Common myeloid progenitor, CD34-positive (primary cell): ENCODE measurements around the gene ARMC2.

Source experiments
- CTCF ChIA-PET: fragments of 350-600 bp; sonication (Branson Sonifier 250); formaldehyde crosslinking; loops from one replicate; lab custom pipeline; 2021; ENCODE audit warnings: antibody characterized with exemption; lab: Charles Lee
- POLR2A ChIA-PET: fragments of 350-600 bp; sonication (Branson Sonifier 250); formaldehyde crosslinking; loops from one replicate; lab custom pipeline; 2021; ENCODE audit warnings: antibody characterized with exemption; lab: Charles Lee
- DNase-seq, 3 donors: peaks; one replicate each; pipeline versions ENCODE4 v3.0.0 to v3.0.0-alpha.2; 2013
- H3K27ac ChIP-seq, 2 experiments: 1 replicate in 1 of 2; 2 replicates in 1 of 2; pipeline ENCODE4 v1.7.0; 2013; ENCODE audit warnings: inconsistent platforms in 2 of 2, low read length in 2 of 2, mild to moderate bottlenecking in 2 of 2, low read depth in 1 of 2, moderate library complexity in 1 of 2; ENCODE audit not compliant: severe bottlenecking in 2 of 2, insufficient read depth in 1 of 2, poor library complexity in 1 of 2
- H3K27me3 ChIP-seq, 5 experiments: replicated peaks in 2 of 5; 1 replicate in 3 of 5; 2 replicates in 2 of 5; pipeline versions ENCODE4 v1.6.1 to v1.7.0; 2013; ENCODE audit warnings: low read length in 4 of 5, mild to moderate bottlenecking in 2 of 5, moderate library complexity in 2 of 5, inconsistent platforms in 1 of 5; ENCODE audit not compliant: insufficient read depth in 5 of 5, control insufficient read depth in 4 of 5
- H3K36me3 ChIP-seq, 4 experiments: 1 replicate in 2 of 4; 2 replicates in 2 of 4; pipeline versions ENCODE4 v1.6.1 to v1.7.0; 2013; ENCODE audit warnings: low read length in 3 of 4, control low read depth in 1 of 4, mild to moderate bottlenecking in 1 of 4; ENCODE audit not compliant: control insufficient read depth in 4 of 4, insufficient read depth in 4 of 4
- H3K4me1 ChIP-seq, 4 experiments: 1 replicate in 3 of 4; 2 replicates in 1 of 4; pipeline versions ENCODE4 v1.6.1 to v1.7.1; 2013; ENCODE audit warnings: low read length in 3 of 4, mild to moderate bottlenecking in 3 of 4, control low read depth in 1 of 4, inconsistent platforms in 1 of 4, moderate library complexity in 1 of 4; ENCODE audit not compliant: control insufficient read depth in 4 of 4, insufficient read depth in 4 of 4; ENCODE audit errors: control extremely low read depth in 1 of 4
- H3K4me3 ChIP-seq, 7 experiments: 1 replicate in 4 of 7; 2 replicates in 3 of 7; pipeline versions ENCODE4 v1.5.1 to v1.7.0; 2013; ENCODE audit warnings: mild to moderate bottlenecking in 7 of 7, low read length in 6 of 7, moderate library complexity in 6 of 7, inconsistent platforms in 2 of 7, low read depth in 2 of 7, control low read depth in 1 of 7; ENCODE audit not compliant: insufficient read depth in 4 of 7, control insufficient read depth in 1 of 7; ENCODE audit errors: extremely low read depth in 1 of 7
- H3K9me3 ChIP-seq, 5 experiments: 1 replicate in 4 of 5; 2 replicates in 1 of 5; pipeline versions ENCODE4 v1.6.1 to v1.7.1; 2013; ENCODE audit warnings: low read length in 4 of 5, mild to moderate bottlenecking in 2 of 5, inconsistent platforms in 1 of 5, low read depth in 1 of 5, moderate library complexity in 1 of 5; ENCODE audit not compliant: control insufficient read depth in 4 of 5, insufficient read depth in 2 of 5; ENCODE audit errors: control extremely low read depth in 1 of 5
- WGBS: methylation state at CpG from one replicate; pipeline ENCODE4 v1.1.5; 2013; ENCODE audit not compliant: insufficient coverage; 5-methylcytosine and 5-hydroxymethylcytosine counted together

Gene ARMC2

DNA sequence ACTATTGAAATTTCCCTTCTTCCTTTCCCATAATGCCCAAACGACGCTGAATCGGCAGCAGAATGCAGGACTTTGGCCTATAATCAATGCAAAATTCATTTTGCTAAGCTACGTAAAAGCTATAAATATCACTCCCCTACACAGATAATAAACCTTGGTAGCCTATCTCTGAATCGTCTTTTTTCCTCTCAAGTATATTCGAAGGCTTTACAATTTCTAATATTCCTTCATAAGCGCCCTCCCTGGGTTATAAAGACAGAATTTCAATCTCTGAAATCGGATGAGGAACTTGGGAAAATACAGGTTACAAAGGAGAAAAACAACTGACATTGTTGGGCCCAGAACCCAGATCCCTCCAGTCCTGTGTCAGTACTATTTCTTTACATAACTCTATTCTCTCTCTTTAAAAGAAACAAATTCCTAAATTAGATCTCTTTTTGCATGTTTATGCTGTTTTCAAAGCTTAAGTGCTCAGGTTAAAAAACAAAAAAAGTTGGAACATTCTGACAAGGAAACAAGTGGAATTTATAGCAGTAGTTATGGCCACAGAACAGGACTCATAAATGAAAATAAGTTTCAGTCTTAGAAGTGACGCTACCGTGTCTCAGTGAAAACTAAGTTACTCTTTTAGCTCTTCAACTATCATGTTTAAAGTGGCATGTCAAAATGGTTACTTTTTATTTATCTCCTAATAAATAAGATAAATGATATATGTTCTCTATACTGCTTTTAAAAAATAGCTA, 161.9 kb downstream of the ARMC2 start:
- peak overlapping the region; percentile 77 to 94 for H3K27ac ChIP-seq
- DNase-seq = no peak
- POLR2A ChIA-PET = interaction anchor here (0.9 kb wide), 1 partner anchor 9 kb away, joined by 3 read pairs; no protein-coding TSS in a partner anchor
- peaks cover 24 to 63% (median 42%) of the 10 kb centered on the region in 4 experiments for H3K4me1 ChIP-seq
- WGBS = 0% methylated on average over 5 of the region's 10 CpGs
- no peaks in the 10 kb centered on the region for H3K9me3 ChIP-seq
- peak overlapping the region; percentile 78 to 99 (median 95) for H3K4me3 ChIP-seq
- H3K36me3 ChIP-seq = no peaks in the 10 kb centered on the region
- H3K27me3 ChIP-seq = no peaks in the 10 kb centered on the region
- CTCF ChIA-PET = interaction anchor here (1.2 to 1.5 kb wide), 4 partner anchors 22 to 432 kb away, joined by 3 to 4 read pairs (median 3); no protein-coding TSS in a partner anchor

DNA sequence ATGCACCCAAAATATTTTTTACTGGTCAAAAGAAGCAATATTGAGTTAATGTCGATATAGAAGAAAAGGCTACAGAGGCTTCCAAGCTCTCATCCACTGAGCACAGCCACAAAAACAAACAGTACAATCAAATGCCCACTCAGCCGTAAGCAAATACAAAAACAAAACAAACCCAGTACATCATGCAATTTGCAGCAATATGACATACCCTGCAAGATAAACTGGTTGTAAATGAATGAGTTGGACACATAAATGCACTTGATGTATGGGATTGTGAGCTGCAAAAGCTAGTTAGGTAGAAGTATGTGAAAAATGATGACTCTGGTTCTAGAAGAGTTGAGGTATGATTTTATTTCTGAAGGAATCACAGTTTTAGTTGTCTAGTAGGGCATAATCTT, 162.5 kb downstream of the ARMC2 start:
- POLR2A ChIA-PET = no interaction called here
- no peak for DNase-seq
- Histone ChIP-seq H3K27ac (peak overlapping the region; percentile 77 to 94), H3K36me3 (no peaks in the 10 kb centered on the region), H3K4me3 (peak overlapping the region in 2 of 7 experiments; percentile 98 to 99), H3K27me3 (no peaks in the 10 kb centered on the region), H3K4me1 (peaks cover 27 to 68% (median 45%) of the 10 kb centered on the region in 4 experiments), H3K9me3 (no peaks in the 10 kb centered on the region)
- CTCF ChIA-PET = interaction anchor here (0.6 to 1.5 kb wide), 4 partner anchors 22 to 548 kb away, joined by 3 to 4 read pairs (median 4); no protein-coding TSS in a partner anchor
- WGBS = no CpG with 5 or more reads among the region's 2 CpGs

DNA sequence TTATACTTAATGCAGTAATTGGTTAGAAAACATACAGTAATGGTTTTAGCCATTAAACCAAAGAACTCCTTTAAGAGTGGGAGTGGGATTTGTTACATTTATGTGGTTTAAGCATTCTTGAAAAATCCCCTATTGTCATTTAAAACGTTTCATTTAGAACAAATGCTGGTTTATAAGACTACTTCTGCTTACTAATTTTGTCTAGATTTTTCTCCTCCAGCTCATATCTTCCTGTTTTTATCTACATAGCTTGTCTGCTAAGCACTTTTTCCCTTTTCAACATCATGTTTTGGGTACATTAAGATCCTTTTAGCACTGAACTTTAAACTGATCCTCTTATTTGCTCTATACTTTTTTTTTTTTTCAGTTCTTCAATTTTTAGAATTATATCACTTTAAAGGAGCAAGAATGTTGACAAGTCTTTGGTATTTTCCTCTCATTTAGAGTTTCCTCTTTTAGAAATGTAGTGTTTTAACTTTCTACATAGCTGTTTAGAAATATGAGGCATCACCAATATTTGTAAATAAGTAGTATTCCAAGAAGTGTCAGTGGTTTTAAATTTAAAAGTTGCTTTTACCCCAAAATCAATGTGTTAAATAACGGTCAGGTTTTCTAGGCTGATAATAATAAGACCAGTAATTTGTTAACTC, 165.6 kb downstream of the ARMC2 start:
- H3K27ac ChIP-seq = peak overlapping the region; percentile 27 to 63
- peaks cover 23 to 59% (median 43%) of the 10 kb centered on the region in 4 experiments for H3K4me1 ChIP-seq
- H3K4me3 ChIP-seq = peak overlapping the region in 1 of 7 experiments; percentile 35
- CTCF ChIA-PET = interaction anchor here (0.6 to 1.5 kb wide), 3 partner anchors 17 to 26 kb away, joined by 3 to 5 read pairs (median 4); no protein-coding TSS in a partner anchor
- no peaks in the 10 kb centered on the region for H3K36me3 ChIP-seq
- H3K27me3 ChIP-seq = no peaks in the 10 kb centered on the region
- peak in 2 of 3 donors; percentile 63 to 71 for DNase-seq
- POLR2A ChIA-PET = interaction anchor here (0.6 kb wide), 1 partner anchor 12 kb away, joined by 3 read pairs; no protein-coding TSS in a partner anchor
- 0% methylated on average over 1 of the region's 2 CpGs for WGBS
- no peaks in the 10 kb centered on the region for H3K9me3 ChIP-seq

DNA sequence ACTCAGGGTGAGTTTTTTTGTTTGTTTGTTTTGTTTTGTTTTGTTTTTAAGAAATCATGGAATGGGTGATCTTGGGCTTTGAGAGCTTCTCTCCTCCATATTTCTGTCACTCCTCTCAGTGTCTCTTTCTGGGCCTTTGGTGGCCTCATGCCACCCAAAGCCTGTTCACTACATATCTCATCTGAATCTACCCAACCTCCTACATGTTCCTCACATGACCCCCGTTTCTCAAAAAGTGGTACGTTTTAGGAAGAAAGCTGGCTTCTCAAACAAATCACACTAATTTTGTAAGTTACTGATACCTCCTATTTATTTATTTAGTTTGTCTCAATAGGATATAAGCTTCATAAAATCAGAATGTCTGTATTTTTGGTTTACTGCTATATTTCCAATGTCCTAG, 166.4 kb downstream of the ARMC2 start:
- Histone ChIP-seq H3K4me1 (peaks cover 23 to 65% (median 44%) of the 10 kb centered on the region in 4 experiments), H3K27me3 (no peaks in the 10 kb centered on the region), H3K4me3 (no peak overlapping the region), H3K36me3 (no peaks in the 10 kb centered on the region), H3K9me3 (no peaks in the 10 kb centered on the region), H3K27ac (peak overlapping the region; percentile 20 to 63)
- ChIA-PET POLR2A (interaction anchor here (0.6 kb wide), 1 partner anchor 100 kb away, joined by 3 read pairs; no protein-coding TSS in a partner anchor), CTCF (interaction anchor here (0.6 to 1.5 kb wide), 3 partner anchors 27 to 97 kb away, joined by 3 to 4 read pairs (median 3); no protein-coding TSS in a partner anchor)
- no peak for DNase-seq
- WGBS = no CpG with 5 or more reads among the region's 2 CpGs

DNA sequence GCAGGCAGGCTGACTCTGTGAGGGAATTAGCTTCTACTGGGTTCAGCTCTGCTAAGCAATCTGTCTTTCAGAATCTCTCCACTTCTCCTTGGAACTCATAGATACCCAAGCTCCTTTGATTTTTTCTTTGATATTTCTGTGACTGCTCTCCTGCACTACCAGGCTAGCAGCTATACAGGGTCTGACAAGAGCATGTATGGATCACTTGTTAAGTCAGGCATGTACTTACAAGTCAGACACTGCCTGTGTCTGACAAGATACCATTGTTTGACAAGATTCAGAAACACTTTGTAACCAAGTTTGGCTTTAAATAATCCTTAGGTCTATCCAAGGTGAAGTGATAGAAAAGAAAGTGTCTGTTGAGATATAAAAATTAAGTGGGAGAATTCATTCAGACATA, 167.0 kb downstream of the ARMC2 start:
- peak overlapping the region in 1 of 7 experiments; percentile 7 for H3K4me3 ChIP-seq
- DNase-seq = no peak
- peak overlapping the region; percentile 20 to 63 for H3K27ac ChIP-seq
- H3K4me1 ChIP-seq = peaks cover 25 to 65% (median 40%) of the 10 kb centered on the region in 4 experiments
- POLR2A ChIA-PET = interaction anchor here (0.6 kb wide), 1 partner anchor 101 kb away, joined by 3 read pairs; no protein-coding TSS in a partner anchor
- CTCF ChIA-PET = interaction anchor here (0.6 to 1.5 kb wide), 3 partner anchors 27 to 97 kb away, joined by 3 to 4 read pairs (median 3); no protein-coding TSS in a partner anchor
- H3K9me3 ChIP-seq = no peaks in the 10 kb centered on the region
- H3K36me3 ChIP-seq = no peaks in the 10 kb centered on the region
- H3K27me3 ChIP-seq = no peaks in the 10 kb centered on the region

DNA sequence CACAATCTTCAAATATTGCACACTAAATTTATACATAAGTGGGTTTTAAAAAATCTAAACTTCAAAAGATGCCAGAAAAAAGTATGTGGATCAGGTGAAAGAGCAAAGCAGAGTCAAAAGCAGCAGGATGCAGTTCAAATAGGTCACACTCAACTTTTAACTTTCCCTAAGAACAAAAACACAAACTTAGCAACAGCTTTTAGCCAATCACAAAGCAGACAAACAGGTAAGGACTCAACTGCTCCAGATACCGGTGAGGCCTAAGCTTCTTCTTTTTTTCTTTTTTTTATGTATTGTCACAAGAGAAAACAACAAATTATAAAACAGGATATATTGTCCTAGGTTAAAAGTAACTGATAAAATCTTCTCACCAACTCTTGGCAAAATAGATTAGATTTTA, 171.7 kb downstream of the ARMC2 start:
- H3K27ac ChIP-seq = no peak overlapping the region
- CTCF ChIA-PET = no interaction called here
- DNase-seq = peak in 2 of 3 donors; percentile 21 to 29
- no peak overlapping the region for H3K4me3 ChIP-seq
- H3K27me3 ChIP-seq = no peaks in the 10 kb centered on the region
- WGBS = no CpG with 5 or more reads among the region's 1 CpG
- no peaks in the 10 kb centered on the region for H3K9me3 ChIP-seq
- peaks cover 8 to 52% (median 24%) of the 10 kb centered on the region in 4 experiments for H3K4me1 ChIP-seq
- POLR2A ChIA-PET = no interaction called here
- no peaks in the 10 kb centered on the region for H3K36me3 ChIP-seq
